Measurements from ENCODE around the gene ALDH3B1. TPM values are rescaled to one million over a fixed set of nuclear protein-coding genes. Genes with fewer than 3 reads are reported as not detected.

ALDH3B1 gene
- total and polyA plus RNA-seq, 9 of the 15 experiments (the other 6 are each of a cell fraction or from before 2014, with no cell fraction given), result 0.01 to 0.35 (median 0.07) TPM; not detected in 2

GRCh38 chr11:68038718-68039525, 28.8 kb downstream of the ALDH3B1 start, which contains the start of gene TCIRG1 (continued):
- TF ChIP-seq E2F3 (CRISPR knock-in tag; IDR thresholded peaks at IDR 0.05) (no peak), JUN (IDR thresholded peaks at IDR 0.05; ENCODE audit: borderline replicate concordance, low read depth, low read length) (no peak), JUN (CRISPR knock-in tag; IDR thresholded peaks at IDR 0.05; ENCODE audit: borderline replicate concordance) (no peak), NONO (IDR thresholded peaks at IDR 0.05; ENCODE audit: low read depth in 2 of 2, low read length in 1 of 2) (no peak), ZNF778 (CRISPR knock-in tag; IDR thresholded peaks at IDR 0.05) (no peak), NCOA1 (IDR thresholded peaks at IDR 0.05; ENCODE audit: low read depth) (no peak), E2F6 (IDR thresholded peaks at IDR 0.05; ENCODE audit: borderline replicate concordance in 1 of 2, extremely low read depth in 1 of 2, insufficient read depth in 1 of 2, insufficient read length in 1 of 2, low read depth in 1 of 2, low read length in 1 of 2, poor library complexity in 1 of 2, severe bottlenecking in 1 of 2) (peak; percentile 23 to 78), POU5F1 (IDR thresholded peaks at IDR 0.05; ENCODE audit: borderline replicate concordance, low read depth, low read length, partially characterized antibody) (no peak), CXXC5 (CRISPR knock-in tag; IDR thresholded peaks at IDR 0.05) (peak; percentile 66), RUNX1 (IDR thresholded peaks at IDR 0.05; ENCODE audit: low read depth) (no peak), NR2F6 (CRISPR knock-in tag; IDR thresholded peaks at IDR 0.05) (no peak), C11orf30 (IDR thresholded peaks at IDR 0.05; ENCODE audit: low read depth) (no peak), PHF21A (IDR thresholded peaks at IDR 0.05; ENCODE audit: borderline replicate concordance, low read depth) (no peak), PHF20 (IDR thresholded peaks at IDR 0.05; ENCODE audit: partially characterized antibody) (peak; percentile 77), CREBBP (IDR thresholded peaks at IDR 0.05; ENCODE audit: low read depth, low read length) (no peak), XRCC5 (IDR thresholded peaks at IDR 0.05; ENCODE audit: low read depth, low read length) (0 out of 2 replicates have a peak, but pooled peaks have one; percentile 36), JUND (IDR thresholded peaks at IDR 0.05; ENCODE audit: borderline replicate concordance, low read depth, low read length) (no peak), JUND (tag; IDR thresholded peaks at IDR 0.05; ENCODE audit: borderline replicate concordance, low read depth, low read length) (no peak; the same call in 2 of the 3 replicates), ZNF436 (CRISPR knock-in tag; IDR thresholded peaks at IDR 0.05) (no peak), CHAMP1 (IDR thresholded peaks at IDR 0.05) (no peak), CHD2 (IDR thresholded peaks at IDR 0.05; ENCODE audit: low read depth, low read length) (no peak), ZNF311 (CRISPR knock-in tag; IDR thresholded peaks at IDR 0.05) (no peak), DMBX1 (CRISPR knock-in tag; IDR thresholded peaks at IDR 0.05; ENCODE audit: borderline replicate concordance) (no peak), CREM (IDR thresholded peaks at IDR 0.05; ENCODE audit: low read depth) (no peak), FOXK1 (CRISPR knock-in tag; IDR thresholded peaks at IDR 0.05; ENCODE audit: borderline replicate concordance) (0 out of 2 replicates have a peak, but pooled peaks have one; percentile 63), ZNF124 (CRISPR knock-in tag; IDR thresholded peaks at IDR 0.05) (no peak)

Data from K562 (cell line).